ENCODE measurements around the gene TMBIM6.
"Not testable (repeated sequence)": the region's sequence is repeated elsewhere in the genome, so short reads cannot be mapped to it uniquely, and the experiment has no call there.

Gene TMBIM6

DNA sequence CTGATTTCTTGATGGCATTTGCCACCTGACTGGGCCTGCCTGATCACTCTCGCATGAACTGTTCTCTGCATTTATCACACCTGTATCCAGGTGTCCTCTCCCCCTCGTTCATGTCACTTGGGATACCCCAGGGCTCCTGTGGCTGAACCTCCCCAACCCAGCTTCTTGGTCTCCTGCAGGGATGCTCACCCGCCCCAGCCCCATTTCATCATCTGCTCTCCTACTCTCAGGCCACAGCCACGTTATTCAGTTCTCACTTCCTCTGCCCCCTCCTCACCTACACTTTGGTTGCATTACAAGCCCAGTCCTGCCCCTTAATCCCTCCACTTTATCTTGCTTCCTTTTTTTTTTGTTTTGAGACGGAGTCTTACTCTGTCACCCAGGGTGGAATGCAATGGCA lies 35.5 kb downstream of the TMBIM6 start:
- no peak for DNase-seq (ENCODE audit: low read depth in 2 of 2)

DNA sequence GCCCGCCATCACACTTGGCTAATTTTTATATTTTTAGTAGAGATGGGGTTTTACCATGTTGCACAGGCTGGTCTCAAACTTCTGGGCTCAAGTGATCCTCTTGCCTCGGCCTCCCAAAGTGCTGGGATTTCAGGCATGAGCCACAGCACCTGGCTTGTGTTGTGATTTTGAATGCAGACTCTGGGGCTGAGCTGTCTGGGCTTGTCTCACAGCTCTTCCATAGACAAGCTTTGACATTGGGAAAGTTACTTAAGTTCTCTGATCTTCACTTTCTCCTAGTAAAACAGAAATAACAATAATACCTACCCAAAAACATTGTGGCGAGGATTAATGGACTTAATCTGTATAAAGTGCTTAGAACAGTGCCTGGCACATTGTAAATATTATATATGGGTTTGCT lies 36.0 kb downstream of the TMBIM6 start:
- DNase-seq (ENCODE audit: low read depth in 2 of 2), result no peak

DNA sequence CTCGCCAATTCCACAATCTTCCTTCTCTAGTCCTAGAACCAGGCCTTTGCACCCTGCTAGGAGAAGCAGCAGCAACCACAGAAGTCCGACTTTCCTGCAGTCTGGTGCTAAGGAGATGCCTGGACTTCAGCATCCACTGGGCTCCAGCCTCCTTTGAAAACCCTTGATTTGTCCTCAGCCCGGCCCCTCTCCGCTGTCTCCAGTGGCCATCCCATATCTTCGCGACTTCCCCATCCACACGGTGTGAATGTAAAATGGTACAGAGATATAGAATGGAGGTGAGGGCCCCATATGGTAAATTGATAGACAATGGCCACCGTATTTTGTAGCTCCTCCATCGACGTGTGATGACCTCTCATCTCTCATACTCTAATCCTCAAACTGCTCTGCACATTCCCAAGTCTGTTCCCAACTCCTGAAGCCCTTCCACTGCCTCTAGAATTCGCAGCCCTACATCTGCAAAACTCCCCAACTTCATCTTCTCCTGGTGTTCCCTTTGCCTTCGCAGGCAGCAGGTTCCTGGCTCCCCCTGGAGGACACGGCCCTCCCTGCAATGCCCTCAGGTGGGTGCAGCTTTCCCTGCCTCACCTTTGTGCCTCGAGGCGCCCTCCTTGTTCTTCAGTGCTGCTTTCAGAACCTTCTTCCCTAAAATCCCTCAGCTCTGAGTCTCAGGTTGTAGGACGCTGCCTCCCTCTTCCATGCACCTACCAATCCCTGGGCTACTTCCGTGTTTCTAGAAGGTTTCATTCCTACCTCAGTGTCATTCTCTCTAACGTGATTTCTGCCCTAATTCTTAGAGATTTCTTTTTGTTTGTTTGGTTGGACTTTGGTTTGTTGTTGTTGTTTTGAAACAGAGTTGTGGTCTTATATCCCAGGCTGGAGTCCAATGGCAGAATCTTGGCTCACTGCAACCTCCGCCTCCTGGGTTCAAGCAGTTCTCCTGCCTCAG lies 36.7 kb downstream of the TMBIM6 start:
- DNase-seq (ENCODE audit: low read depth in 2 of 2), result peak; percentile 56 to 75

DNA sequence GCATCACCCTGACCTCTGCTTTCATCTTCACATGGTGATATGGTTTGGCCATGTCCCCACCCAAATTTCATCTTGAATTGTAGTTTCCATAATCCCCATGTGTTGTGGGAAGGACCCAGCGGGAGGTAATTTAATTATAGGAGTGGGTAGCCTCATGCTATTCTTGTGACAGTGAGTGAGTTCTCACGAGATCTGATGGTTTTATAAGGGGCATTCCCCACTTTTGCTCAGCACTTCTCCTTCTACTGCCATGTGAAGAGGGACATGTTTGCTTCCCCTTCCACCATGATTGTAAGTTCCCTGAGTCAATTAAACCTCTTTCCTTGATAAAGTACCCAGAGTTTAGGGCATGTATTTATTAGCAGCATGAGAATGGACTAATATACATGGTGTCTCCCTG lies 38.2 kb downstream of the TMBIM6 start:
- DNase-seq (ENCODE audit: low read depth in 2 of 2), result no peak

DNA sequence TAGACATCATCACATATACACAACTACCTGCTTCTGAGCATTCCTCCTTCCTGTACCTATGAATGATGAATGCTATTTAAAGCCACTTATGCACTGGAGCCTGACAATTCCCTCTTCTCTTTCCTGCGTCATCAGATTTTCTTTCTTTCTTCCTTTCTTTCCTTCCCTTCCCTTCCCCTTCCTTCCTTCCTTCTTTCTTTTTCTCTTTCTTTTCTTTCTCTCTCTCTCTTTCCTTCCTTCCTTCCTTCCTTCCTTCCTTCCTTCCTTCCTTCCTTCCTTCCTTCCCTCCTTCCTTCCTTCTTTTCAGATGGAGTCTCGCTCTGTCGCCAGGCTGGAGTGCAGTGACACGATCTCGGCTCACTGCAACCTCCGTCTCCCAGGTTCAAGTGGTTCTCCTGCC lies 39.6 kb downstream of the TMBIM6 start:
- DNase-seq (ENCODE audit: low read depth in 2 of 2), result not testable (repeated sequence)

DNA sequence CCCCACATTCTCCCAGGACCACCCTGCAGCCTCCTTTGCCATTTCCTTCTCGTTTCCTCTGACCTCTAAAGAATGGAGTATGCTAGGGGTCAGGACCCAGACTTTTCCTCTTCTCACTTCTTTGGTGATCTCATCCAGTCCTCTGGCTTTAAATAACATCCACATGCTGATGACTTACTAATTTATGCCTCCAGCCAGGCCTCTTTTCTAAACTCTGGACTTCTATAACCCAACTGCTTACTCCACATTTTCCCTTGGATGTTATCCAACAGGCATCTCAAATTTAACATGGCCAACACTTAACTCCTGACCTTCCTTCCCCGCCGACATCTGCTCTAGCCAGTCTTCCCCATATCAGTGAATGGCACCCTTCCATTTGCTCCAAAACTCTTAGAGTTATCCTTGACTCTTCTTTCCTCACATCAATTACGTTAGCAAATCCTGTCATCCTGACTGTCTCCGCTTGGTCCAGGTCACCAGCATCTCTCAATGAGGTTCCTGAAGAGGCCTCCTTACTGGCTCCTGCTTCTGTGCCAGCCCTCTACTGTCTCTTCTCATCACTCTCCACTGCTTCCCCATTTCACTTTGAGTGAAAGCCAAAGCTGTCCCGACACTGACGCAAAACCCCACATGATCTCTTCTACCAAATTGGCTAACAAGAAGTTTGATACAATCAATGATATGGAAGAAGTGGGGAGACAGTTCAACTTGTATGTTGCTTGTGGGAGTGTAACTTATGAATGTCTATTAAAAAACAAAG lies 42.7 kb downstream of the TMBIM6 start:
- DNase-seq (ENCODE audit: low read depth in 2 of 2), result no peak

DNA sequence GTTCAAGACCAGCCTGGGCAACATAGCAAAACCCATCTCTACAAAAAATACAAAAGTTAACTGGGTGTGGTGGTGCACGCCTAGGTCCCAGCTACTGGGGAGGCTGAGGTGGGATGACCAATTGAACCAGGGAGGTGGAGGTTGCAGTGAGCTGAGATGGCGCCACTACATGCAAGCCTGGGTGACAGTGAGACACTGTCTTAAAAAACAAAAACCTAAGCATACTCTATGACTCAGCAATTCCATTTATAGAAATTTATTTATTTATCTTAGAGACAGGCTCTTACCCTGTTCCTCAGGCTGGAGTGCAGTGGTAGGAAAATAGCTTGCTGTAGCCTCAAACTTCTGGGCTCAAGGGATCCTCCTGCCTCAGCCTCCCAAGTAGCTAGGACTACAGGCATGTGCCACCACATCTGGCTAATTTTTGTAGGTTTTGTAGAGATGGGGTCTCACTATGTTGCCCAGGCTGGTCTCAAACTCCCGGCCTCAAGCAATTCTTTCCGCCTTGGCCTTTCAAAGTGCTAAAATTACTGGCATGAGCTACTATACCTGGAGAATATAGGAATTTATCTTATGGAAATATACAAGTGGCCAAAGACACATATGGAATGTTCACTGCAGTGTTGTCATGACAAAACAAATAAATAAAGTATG lies 43.5 kb downstream of the TMBIM6 start:
- DNase-seq (ENCODE audit: low read depth in 2 of 2), result no peak

DNA sequence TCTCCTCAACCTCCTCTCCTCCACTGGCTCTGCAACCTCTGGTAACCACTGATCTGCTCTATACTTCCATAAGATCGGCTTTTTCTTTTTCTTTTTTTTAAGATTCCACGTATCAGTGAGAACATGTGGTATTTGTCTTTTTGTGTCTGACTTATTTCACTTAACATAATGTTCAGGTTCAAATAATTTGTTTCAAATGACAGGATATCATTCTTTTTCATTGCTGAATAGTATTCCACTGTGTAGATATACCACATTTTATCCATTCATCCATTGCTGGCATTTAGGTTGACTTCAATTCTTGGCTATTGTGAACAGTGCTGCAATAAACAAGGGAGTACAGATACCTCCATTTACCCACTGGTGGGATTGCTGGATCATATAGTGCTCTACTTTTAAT lies 46.3 kb downstream of the TMBIM6 start:
- DNase-seq (ENCODE audit: low read depth in 2 of 2), result no peak

DNA sequence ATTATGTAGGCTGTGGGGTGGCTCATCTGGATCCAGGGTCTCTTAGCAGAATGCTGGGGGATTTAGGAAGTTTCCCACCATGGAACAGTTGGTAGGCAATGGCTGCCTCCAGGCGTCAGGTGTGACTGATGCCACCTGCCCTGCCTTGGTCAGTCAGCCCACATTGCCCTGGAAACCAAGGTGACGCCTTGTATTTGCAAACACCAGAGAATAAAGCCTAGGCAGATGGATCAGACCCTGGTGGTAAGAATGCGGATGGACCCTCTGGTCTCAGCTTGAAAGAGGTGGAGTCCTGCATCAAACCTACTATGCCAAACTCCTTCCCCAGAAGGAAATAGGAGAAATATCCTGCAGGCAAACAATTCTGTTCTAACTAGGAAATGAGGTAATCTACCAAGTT lies 48.6 kb downstream of the TMBIM6 start:
- no peak for DNase-seq (ENCODE audit: low read depth in 2 of 2)

DNA sequence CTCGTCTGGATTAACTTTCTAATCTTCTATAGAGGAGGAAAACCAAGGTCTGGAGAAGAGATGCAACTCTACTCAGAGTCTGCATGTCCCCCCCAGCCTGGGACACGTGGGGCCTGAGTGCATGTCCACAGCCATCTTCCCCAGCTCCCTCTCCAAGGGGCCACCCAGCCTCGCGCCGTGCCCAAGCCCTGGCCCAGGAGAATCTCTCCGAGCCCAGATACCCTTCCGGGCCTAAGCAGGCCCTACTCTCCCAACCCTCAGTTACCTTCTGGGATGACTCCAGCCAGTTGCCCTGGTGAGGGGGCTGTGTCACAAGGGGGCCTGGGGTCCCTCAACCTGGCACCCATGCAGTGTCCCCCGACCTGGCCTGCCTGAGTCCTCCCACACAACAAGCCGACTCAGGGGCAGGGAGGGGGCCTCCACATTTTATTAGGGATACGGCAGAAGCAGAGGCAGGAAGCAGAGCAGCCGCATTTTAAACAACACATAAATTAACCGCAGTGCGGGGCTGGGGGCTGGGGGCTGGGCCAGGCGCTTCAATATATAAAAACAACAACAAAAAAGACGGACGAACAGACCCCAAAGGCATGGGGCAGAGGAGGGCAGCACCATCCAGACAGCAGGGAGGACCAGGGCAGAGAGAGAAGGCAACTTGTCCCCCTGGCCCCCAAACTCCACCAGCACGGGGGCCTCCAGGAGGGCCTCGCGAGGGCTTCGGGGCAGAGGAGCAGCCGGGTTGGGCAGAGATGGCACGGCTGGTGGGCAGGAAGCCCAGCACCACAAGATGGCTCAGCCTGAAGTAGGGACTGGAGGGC lies 49.6 kb downstream of the TMBIM6 start:
- no peak for DNase-seq (ENCODE audit: low read depth in 2 of 2)

DNA sequence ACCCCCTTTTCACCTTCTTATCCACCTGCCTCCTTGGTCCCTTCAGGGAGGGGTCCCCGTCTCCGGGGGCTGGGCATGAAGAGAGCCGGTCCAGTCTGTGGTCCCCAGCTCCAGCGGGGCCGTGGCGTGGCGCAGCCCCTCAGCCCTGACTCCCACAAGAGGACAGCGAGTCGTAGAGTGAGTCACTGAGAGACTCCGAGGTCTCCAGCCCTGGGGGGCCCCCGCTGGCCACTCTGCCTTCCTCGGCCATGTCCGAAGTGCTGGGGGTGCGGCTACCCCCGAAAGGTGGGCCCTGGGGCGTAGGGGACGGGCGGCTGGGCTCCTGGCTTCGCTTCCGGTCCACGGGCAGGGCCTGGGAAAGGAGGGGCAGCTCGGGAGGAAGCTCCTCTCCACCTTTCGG lies 50.3 kb downstream of the TMBIM6 start:
- DNase-seq (ENCODE audit: low read depth in 2 of 2), result no peak

DNA sequence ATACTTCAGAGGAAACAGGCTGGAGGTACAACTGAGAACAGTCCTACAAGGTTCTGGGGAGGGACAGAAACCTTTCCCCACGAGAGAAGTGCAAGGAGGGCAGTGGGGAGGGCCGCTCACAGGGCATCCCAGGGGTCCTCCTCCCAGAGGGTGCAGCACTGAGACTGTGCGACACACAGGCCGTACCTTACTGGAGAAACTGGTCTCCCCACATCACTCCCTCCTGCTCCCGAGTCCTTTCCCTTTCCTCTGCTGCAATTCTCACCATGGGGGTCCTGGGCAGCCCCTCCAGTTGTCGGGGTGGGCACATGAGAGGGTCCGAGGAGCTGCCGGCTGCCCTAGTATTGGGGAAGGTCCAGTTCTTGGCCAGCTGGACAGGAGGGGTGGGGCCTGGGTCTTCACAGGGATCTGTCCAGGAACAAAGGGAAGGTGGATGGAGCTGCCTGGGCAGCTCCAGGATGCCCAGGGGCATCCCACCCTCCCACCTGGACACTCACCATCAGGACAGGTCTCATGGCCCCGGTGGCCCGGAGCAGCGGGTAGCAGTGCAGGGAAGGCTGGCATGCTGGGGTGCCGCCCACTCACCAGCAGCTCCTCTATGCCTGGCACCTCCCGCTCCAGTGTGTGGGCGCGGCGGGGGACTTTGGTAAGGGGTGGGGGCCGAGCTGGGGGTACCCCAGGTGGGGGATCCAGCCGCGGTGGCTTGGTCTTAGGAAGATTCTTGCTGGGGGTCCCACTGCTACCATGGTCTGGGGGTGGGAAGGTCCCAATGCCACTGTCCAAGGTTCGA lies 51.0 kb downstream of the TMBIM6 start:
- DNase-seq (ENCODE audit: low read depth in 2 of 2), result no peak

DNA sequence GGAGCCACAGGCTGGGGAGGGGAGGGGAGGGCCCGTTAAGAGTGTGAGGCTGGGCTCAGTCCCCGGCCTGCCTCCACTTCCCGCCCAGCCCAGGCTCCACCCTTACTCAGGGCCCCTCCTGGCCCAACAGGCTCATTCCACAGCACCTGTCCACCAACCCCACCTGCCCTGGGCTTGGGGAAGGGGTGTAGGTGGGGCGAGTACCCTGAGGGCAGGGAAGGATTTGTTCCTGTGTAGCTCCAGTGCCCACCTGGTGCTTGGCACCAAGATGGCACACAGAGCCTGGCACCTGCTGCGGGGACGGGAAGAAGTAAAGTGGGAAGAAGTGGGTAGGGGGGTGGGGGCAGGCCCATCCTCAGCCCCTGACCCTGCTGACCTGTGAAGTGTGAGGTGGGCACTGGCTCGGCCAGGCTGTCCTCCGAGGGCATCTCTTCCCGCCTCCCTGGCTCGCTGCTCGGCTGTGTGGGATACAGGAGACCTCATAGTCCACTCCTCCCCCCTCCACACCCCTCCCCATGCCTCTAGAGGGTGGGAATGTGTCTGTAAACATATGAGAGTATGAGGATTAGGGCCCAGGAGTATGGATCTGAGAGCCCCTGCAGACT lies 51.7 kb downstream of the TMBIM6 start:
- DNase-seq (ENCODE audit: low read depth in 2 of 2), result no peak

DNA sequence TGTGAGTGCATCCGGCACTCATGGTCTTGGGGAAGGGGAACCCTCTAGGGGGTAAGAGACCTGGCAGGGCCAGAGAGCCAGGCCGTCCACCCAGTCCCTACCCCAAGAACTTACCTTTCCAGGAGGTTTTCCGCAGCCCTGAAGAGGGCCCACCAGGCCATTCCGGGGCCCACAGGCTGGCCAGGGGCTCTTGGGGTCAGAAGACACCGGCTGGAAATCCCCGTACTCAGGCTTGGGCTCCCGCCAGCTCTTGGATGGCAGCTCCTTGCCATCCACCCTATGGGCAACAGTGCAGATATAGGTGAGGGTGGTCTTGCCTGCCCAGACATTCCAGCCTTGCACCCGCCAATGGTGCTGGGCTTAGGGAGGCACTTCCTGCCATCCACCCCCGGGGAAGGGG lies 52.3 kb downstream of the TMBIM6 start:
- DNase-seq (ENCODE audit: low read depth in 2 of 2), result no peak

DNA sequence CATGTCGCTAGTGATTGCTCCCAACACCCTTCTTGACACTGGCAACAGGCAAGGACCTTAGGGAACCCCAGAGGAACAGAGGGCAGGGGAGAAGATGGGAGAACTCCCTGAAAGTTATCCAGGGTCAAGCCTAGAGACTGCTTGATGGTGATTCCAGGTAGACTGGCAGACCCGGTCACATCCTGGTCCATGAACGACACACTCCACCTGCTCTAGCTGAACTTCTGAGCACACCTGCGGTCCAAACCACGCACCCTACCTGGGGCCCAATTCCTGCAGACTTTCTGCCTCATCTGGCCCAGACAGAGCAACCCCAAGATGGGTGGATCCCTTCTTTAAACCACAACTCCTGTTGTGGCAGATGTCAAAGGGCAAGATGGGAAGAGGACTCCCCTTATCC lies 52.7 kb downstream of the TMBIM6 start:
- DNase-seq (ENCODE audit: low read depth in 2 of 2), result no peak

DNA sequence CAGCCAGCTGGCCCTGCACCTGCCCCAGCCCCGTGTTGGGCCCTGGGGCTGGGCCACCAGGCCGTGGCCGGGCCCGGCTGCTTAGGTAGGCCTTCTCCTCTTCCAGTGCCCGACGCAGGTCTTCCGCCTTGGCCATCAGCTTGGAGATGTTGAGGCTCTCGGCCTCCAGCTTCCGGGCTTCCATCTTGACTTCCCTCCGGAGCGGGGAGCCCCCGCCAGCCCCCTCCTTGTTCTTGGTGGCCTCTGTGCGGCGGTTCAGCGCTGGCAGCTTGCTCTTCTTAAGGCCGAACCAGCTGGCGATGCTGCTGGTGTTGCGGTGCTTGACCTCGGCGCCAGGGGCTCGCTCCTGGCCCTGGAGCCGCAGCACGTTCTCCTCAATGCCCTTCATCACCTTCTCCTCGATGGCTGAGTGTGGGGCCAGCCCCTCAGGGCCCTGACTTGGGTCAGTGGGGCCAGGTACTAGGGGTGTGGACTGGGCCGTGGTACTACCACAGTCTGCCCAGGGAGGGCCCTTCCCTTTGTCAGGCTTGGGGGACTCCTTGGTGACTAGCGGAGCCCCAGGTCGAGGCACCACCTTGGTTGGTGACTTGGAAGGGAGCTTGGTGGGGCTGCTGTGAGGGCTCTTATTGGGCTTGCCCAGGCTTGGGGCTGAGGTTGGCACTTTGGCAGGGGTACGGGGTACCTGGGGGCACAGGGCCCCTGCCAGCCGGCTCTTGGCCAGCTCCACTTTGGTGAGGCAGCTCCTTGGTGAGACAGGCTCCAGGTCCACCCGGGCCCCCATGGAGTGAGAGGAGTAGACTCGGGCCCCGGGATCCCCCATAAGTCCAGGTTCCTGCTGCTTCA lies 53.7 kb downstream of the TMBIM6 start:
- DNase-seq (ENCODE audit: low read depth in 2 of 2), result no peak

DNA sequence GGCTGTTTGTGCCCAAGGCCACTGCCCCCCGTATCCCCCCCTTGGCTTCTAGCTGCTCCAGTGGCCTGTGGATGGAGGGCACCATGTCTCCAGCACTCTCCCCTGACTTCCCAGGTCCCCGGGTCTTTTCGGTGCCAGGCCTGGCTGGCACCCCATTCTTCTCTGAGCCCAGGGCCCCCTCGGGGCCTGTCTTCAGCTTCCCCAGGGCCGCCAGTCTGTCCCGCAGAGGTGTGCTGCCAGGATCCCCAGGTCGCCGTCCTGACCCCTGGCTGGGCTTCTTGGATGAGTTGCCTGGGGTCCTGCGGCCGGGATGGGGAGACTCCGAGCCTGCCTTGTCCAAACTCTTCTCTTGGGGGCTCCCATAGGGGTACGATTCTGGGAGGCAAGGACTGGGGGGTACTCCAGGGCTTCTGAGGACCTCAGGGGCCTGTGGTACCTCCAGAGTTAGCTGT lies 54.3 kb downstream of the TMBIM6 start:
- DNase-seq (ENCODE audit: low read depth in 2 of 2), result no peak

DNA sequence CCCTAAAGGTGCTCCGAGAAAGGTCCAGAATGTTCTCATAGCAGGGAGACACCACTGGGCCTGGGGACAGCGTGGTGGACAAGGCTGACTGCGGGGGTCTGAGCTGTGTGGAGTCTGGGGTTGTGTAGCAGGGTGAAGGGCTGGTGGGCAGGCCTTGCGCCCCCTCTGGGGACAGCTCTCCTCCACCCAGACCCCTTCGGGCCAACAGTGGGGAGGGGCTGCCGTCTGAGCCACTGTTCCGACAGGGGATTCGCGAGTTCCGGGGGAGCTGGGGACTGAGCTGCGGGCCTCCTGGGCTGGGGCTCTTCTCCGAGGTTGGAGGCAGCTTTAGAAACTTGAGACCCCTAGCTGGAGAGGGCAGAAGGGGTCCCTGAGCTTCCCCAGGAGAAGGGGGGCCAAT lies 54.8 kb downstream of the TMBIM6 start:
- no peak for DNase-seq (ENCODE audit: low read depth in 2 of 2)

All from stimulated activated CD4-positive, alpha-beta T cell treated with anti-CD3 and anti-CD28 coated beads, Interleukin-12 subunit alpha, Interleukin-12 subunit beta, amount 100 ng/mL, for 24 hours (primary cell).